Measurements from ENCODE around the gene VAV3. TPM values are rescaled to one million over a fixed set of nuclear protein-coding genes. Genes with fewer than 3 reads are reported as not detected.

The VAV3 gene
- total and polyA plus RNA-seq, 4 experiments from 2014 or later, result 0.43 to 2.9 (median 1.8) TPM

- H3K4me1 ChIP-seq (ENCODE audit: insufficient read depth, low read length), result no peaks in the 10 kb centered on the region
- DNase-seq, result no peak
- CTCF ChIA-PET (ENCODE audit: partially characterized antibody), result interaction anchor here (1.0 kb wide), 1 partner anchor 8 kb away, joined by 3 read pairs; no protein-coding TSS in a partner anchor
- Mint-ChIP-seq H3K27me3 (peaks cover 0 to 1% of the 10 kb centered on the region in 2 donors), H3K4me1 (peaks cover 3 to 4% (median 3%) of the 10 kb centered on the region in 4 donors), H3K27ac (peak overlapping the region in 1 of 7 donors; percentile 31), H3K9me3 (peaks cover 0 to 9% (median 5%) of the 10 kb centered on the region in 8 donors), H3K4me3 (no peak overlapping the region), H3K36me3 (peaks cover 0 to 5% of the 10 kb centered on the region in 2 donors)
- intact Hi-C loops (cut with micrococcal nuclease), result no loop called here
- no peak overlapping the region for H3K4me3 ChIP-seq (ENCODE audit: low read length in 2 of 2)
- H3K36me3 ChIP-seq (ENCODE audit: insufficient read depth, low read length), result no peaks in the 10 kb centered on the region
- H3K9me3 ChIP-seq (ENCODE audit: control insufficient read depth in 1 of 2, low read length in 2 of 2), result no peaks in the 10 kb centered on the region
- POLR2A ChIA-PET (ENCODE audit: partially characterized antibody), result no interaction called here
- H3K27ac ChIP-seq (ENCODE audit: low read depth, low read length), result no peak overlapping the region
- H3K27me3 ChIP-seq (ENCODE audit: insufficient read depth, low read length), result no peaks in the 10 kb centered on the region
Measured at GRCh38 chr1:107871687-107872395, 93.1 kb downstream of the VAV3 start.

GRCh38 chr1:107871259-107871658 is 93.7 kb downstream of the VAV3 start:
- no peak overlapping the region for H3K27ac ChIP-seq (ENCODE audit: low read depth, low read length)
- no peaks in the 10 kb centered on the region for H3K4me1 ChIP-seq (ENCODE audit: insufficient read depth, low read length)
- Mint-ChIP-seq H3K4me1 (peaks cover 2 to 4% (median 3%) of the 10 kb centered on the region in 4 donors), H3K27me3 (peaks cover 0 to 1% of the 10 kb centered on the region in 2 donors), H3K4me3 (no peak overlapping the region), H3K9me3 (peaks cover 0 to 6% (median 3%) of the 10 kb centered on the region in 8 donors), H3K36me3 (peaks cover 0 to 3% of the 10 kb centered on the region in 2 donors), H3K27ac (no peak overlapping the region)
- H3K36me3 ChIP-seq (ENCODE audit: insufficient read depth, low read length), result no peaks in the 10 kb centered on the region
- intact Hi-C loops (cut with micrococcal nuclease), result no loop called here
- no peak overlapping the region for H3K4me3 ChIP-seq (ENCODE audit: low read length in 2 of 2)
- ChIA-PET POLR2A (ENCODE audit: partially characterized antibody) (no interaction called here), CTCF (ENCODE audit: partially characterized antibody) (interaction anchor here (0.9 kb wide), 1 partner anchor 40 kb away, joined by 4 read pairs; no protein-coding TSS in a partner anchor)
- H3K27me3 ChIP-seq (ENCODE audit: insufficient read depth, low read length), result no peaks in the 10 kb centered on the region
- no peak for DNase-seq
- H3K9me3 ChIP-seq (ENCODE audit: control insufficient read depth in 1 of 2, low read length in 2 of 2), result no peaks in the 10 kb centered on the region

GRCh38 chr1:107870696-107871095 is 94.3 kb downstream of the VAV3 start:
- no peaks in the 10 kb centered on the region for H3K9me3 ChIP-seq (ENCODE audit: control insufficient read depth in 1 of 2, low read length in 2 of 2)
- peaks cover under 1 to 6% (median 3%) of the 10 kb centered on the region in 4 donors for H3K4me1 Mint-ChIP-seq
- H3K27ac ChIP-seq (ENCODE audit: low read depth, low read length), result no peak overlapping the region
- ChIA-PET CTCF (ENCODE audit: partially characterized antibody) (interaction anchor here (0.9 kb wide), 1 partner anchor 40 kb away, joined by 4 read pairs; no protein-coding TSS in a partner anchor), POLR2A (ENCODE audit: partially characterized antibody) (no interaction called here)
- H3K36me3 Mint-ChIP-seq, result no peaks in the 10 kb centered on the region
- no peaks in the 10 kb centered on the region for H3K27me3 ChIP-seq (ENCODE audit: insufficient read depth, low read length)
- H3K27me3 Mint-ChIP-seq, result peaks cover 0 to 1% of the 10 kb centered on the region in 2 donors
- no peak overlapping the region for H3K27ac Mint-ChIP-seq
- H3K36me3 ChIP-seq (ENCODE audit: insufficient read depth, low read length), result no peaks in the 10 kb centered on the region
- H3K4me3 ChIP-seq (ENCODE audit: low read length in 2 of 2), result no peak overlapping the region
- no peak overlapping the region for H3K4me3 Mint-ChIP-seq
- intact Hi-C loops (cut with micrococcal nuclease), result no loop called here
- no peaks in the 10 kb centered on the region for H3K4me1 ChIP-seq (ENCODE audit: insufficient read depth, low read length)
- DNase-seq, result no peak
- peaks cover 0 to 2% (median 0%) of the 10 kb centered on the region in 8 donors for H3K9me3 Mint-ChIP-seq

- H3K9me3 ChIP-seq (ENCODE audit: control insufficient read depth in 1 of 2, low read length in 2 of 2), result no peaks in the 10 kb centered on the region
- H3K27ac ChIP-seq (ENCODE audit: low read depth, low read length), result no peak overlapping the region
- peaks cover 0 to 1% of the 10 kb centered on the region in 2 donors for H3K27me3 Mint-ChIP-seq
- no peak overlapping the region for H3K27ac Mint-ChIP-seq
- intact Hi-C loops (cut with micrococcal nuclease), result no loop called here
- DNase-seq, result no peak
- H3K9me3 Mint-ChIP-seq, result peaks cover 0 to 3% (median 0%) of the 10 kb centered on the region in 8 donors
- no peak overlapping the region for H3K4me3 Mint-ChIP-seq
- H3K27me3 ChIP-seq (ENCODE audit: insufficient read depth, low read length), result no peaks in the 10 kb centered on the region
- no peaks in the 10 kb centered on the region for H3K36me3 ChIP-seq (ENCODE audit: insufficient read depth, low read length)
- ChIA-PET POLR2A (ENCODE audit: partially characterized antibody) (no interaction called here), CTCF (ENCODE audit: partially characterized antibody) (no interaction called here)
- H3K36me3 Mint-ChIP-seq, result no peaks in the 10 kb centered on the region
- H3K4me1 ChIP-seq (ENCODE audit: insufficient read depth, low read length), result no peaks in the 10 kb centered on the region
- no peak overlapping the region for H3K4me3 ChIP-seq (ENCODE audit: low read length in 2 of 2)
- peaks cover 7 to 16% (median 9%) of the 10 kb centered on the region in 4 donors for H3K4me1 Mint-ChIP-seq
Measured at GRCh38 chr1:107867897-107868296, 97.1 kb downstream of the VAV3 start.

GRCh38 chr1:107867422-107867821 is 97.6 kb downstream of the VAV3 start:
- CTCF ChIA-PET (ENCODE audit: partially characterized antibody), result no interaction called here
- Histone ChIP-seq H3K27me3 (ENCODE audit: insufficient read depth, low read length) (no peaks in the 10 kb centered on the region), H3K4me1 (ENCODE audit: insufficient read depth, low read length) (no peaks in the 10 kb centered on the region), H3K27ac (ENCODE audit: low read depth, low read length) (no peak overlapping the region), H3K4me3 (ENCODE audit: low read length in 2 of 2) (no peak overlapping the region), H3K9me3 (ENCODE audit: control insufficient read depth in 1 of 2, low read length in 2 of 2) (no peaks in the 10 kb centered on the region), H3K36me3 (ENCODE audit: insufficient read depth, low read length) (no peaks in the 10 kb centered on the region)
- peaks cover 0 to 1% of the 10 kb centered on the region in 2 donors for H3K27me3 Mint-ChIP-seq
- DNase-seq, result no peak
- peaks cover 7 to 16% (median 9%) of the 10 kb centered on the region in 4 donors for H3K4me1 Mint-ChIP-seq
- H3K27ac Mint-ChIP-seq, result no peak overlapping the region
- intact Hi-C loops (cut with micrococcal nuclease), result no loop called here
- no peaks in the 10 kb centered on the region for H3K36me3 Mint-ChIP-seq
- peaks cover 0 to 3% (median 1%) of the 10 kb centered on the region in 8 donors for H3K9me3 Mint-ChIP-seq
- POLR2A ChIA-PET (ENCODE audit: partially characterized antibody), result no interaction called here
- no peak overlapping the region for H3K4me3 Mint-ChIP-seq

GRCh38 chr1:107866870-107867269 is 98.1 kb downstream of the VAV3 start:
- Mint-ChIP-seq H3K9me3 (peaks cover 0 to 7% (median 5%) of the 10 kb centered on the region in 8 donors), H3K27ac (no peak overlapping the region), H3K36me3 (peaks cover 0 to 3% of the 10 kb centered on the region in 2 donors), H3K4me3 (no peak overlapping the region), H3K27me3 (peaks cover 0 to 1% of the 10 kb centered on the region in 2 donors), H3K4me1 (peaks cover 7 to 16% (median 9%) of the 10 kb centered on the region in 4 donors)
- intact Hi-C loops (cut with micrococcal nuclease), result no loop called here
- ChIA-PET CTCF (ENCODE audit: partially characterized antibody) (no interaction called here), POLR2A (ENCODE audit: partially characterized antibody) (no interaction called here)
- Histone ChIP-seq H3K9me3 (ENCODE audit: control insufficient read depth in 1 of 2, low read length in 2 of 2) (no peaks in the 10 kb centered on the region), H3K36me3 (ENCODE audit: insufficient read depth, low read length) (no peaks in the 10 kb centered on the region), H3K4me3 (ENCODE audit: low read length in 2 of 2) (no peak overlapping the region), H3K4me1 (ENCODE audit: insufficient read depth, low read length) (no peaks in the 10 kb centered on the region), H3K27me3 (ENCODE audit: insufficient read depth, low read length) (no peaks in the 10 kb centered on the region), H3K27ac (ENCODE audit: low read depth, low read length) (no peak overlapping the region)
- DNase-seq, result no peak

- no peak overlapping the region for H3K4me3 ChIP-seq (ENCODE audit: low read length in 2 of 2)
- H3K9me3 ChIP-seq (ENCODE audit: control insufficient read depth in 1 of 2, low read length in 2 of 2), result no peaks in the 10 kb centered on the region
- ChIA-PET POLR2A (ENCODE audit: partially characterized antibody) (no interaction called here), CTCF (ENCODE audit: partially characterized antibody) (no interaction called here)
- no peaks in the 10 kb centered on the region for H3K36me3 ChIP-seq (ENCODE audit: insufficient read depth, low read length)
- H3K4me3 Mint-ChIP-seq, result no peak overlapping the region
- H3K27ac Mint-ChIP-seq, result no peak overlapping the region
- no peak overlapping the region for H3K27ac ChIP-seq (ENCODE audit: low read depth, low read length)
- H3K27me3 ChIP-seq (ENCODE audit: insufficient read depth, low read length), result no peaks in the 10 kb centered on the region
- peaks cover 0 to 3% of the 10 kb centered on the region in 2 donors for H3K36me3 Mint-ChIP-seq
- intact Hi-C loops (cut with micrococcal nuclease), result no loop called here
- peaks cover 0 to 15% (median 8%) of the 10 kb centered on the region in 8 donors for H3K9me3 Mint-ChIP-seq
- H3K4me1 ChIP-seq (ENCODE audit: insufficient read depth, low read length), result no peaks in the 10 kb centered on the region
- H3K27me3 Mint-ChIP-seq, result peaks cover 0 to 1% of the 10 kb centered on the region in 2 donors
- DNase-seq, result no peak
- peaks cover 7 to 11% (median 8%) of the 10 kb centered on the region in 4 donors for H3K4me1 Mint-ChIP-seq
Measured at GRCh38 chr1:107865627-107866026, 99.4 kb downstream of the VAV3 start.

Data from CD4-positive, alpha-beta memory T cell (primary cell).